ENCODE results near the gene RNF150.

Gene RNF150

GRCh38 chr4:141078871-141079270 is 54.4 kb downstream of the RNF150 start:
- no peak overlapping the region for H3K4me3 ChIP-seq (ENCODE audit: low read depth, low read length)
- TF ChIP-seq, protein P1, sequence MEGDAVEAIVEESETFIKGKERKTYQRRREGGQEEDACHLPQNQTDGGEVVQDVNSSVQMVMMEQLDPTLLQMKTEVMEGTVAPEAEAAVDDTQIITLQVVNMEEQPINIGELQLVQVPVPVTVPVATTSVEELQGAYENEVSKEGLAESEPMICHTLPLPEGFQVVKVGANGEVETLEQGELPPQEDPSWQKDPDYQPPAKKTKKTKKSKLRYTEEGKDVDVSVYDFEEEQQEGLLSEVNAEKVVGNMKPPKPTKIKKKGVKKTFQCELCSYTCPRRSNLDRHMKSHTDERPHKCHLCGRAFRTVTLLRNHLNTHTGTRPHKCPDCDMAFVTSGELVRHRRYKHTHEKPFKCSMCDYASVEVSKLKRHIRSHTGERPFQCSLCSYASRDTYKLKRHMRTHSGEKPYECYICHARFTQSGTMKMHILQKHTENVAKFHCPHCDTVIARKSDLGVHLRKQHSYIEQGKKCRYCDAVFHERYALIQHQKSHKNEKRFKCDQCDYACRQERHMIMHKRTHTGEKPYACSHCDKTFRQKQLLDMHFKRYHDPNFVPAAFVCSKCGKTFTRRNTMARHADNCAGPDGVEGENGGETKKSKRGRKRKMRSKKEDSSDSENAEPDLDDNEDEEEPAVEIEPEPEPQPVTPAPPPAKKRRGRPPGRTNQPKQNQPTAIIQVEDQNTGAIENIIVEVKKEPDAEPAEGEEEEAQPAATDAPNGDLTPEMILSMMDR (IDR thresholded peaks at IDR 0.05; ENCODE audit: borderline replicate concordance, insufficient read depth, low read depth, low read length): no peak

DNA sequence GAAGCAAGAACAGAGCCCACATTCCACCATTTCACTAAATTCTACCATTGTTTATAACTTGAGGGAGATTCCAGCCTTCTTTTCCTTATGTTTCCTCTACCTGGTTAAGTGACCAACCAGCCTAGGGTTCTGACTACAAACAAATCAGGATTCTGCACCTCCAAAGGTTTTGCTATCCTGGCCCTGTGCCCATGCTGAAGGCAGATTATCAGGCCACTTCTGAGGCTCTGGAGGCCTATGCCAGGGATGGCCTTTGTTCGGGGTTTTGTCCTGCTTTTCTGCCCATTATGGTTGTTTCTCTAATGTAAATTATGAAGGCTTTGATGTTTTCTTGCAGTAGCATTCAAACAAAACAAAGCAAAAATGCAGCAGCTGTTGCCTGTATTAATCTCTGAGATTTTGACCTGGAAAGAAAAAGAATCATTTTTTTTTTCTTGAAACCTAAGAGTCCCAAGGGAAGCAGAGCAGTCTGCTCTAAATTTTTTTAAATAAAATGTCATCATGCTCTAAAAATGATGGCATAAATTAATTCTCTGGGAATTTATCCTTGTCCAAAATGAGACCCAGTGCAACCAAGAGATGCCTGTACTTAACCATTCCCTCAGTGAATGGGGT is 55.6 kb downstream of the RNF150 start:
- TF ChIP-seq, protein P1 (IDR thresholded peaks at IDR 0.05; ENCODE audit: borderline replicate concordance, insufficient read depth, low read depth, low read length): no peak
- no peak overlapping the region for H3K4me3 ChIP-seq (ENCODE audit: low read depth, low read length)

DNA sequence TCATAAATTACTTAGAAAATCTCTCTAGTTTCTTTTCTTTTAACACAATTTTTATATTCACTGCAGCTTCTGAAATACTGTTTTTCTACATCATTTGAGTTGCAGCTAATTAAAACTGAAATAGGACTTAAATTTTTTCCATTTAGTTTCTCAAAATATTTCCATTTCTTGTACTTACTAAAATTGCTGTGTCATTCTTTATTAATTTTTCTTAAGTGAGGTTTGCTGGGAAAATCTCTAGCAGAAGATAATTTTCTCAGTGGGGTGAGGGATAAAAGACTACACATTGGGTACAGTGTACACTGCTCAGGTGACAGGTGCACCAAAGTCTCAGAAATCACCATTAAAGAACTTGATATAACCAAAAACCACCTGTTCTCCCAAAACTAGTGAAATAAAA is 57.7 kb downstream of the RNF150 start:
- no peak overlapping the region for H3K4me3 ChIP-seq (ENCODE audit: low read depth, low read length)

GRCh38 chr4:141074098-141074878 is 59.0 kb downstream of the RNF150 start:
- TF ChIP-seq, protein P1 (IDR thresholded peaks at IDR 0.05; ENCODE audit: borderline replicate concordance, insufficient read depth, low read depth, low read length): no peak

More for the DNA sequence above, 57.7 kb downstream of the RNF150 start:
- TF ChIP-seq, protein P1 (IDR thresholded peaks at IDR 0.05; ENCODE audit: borderline replicate concordance, insufficient read depth, low read depth, low read length): no peak

GRCh38 chr4:141066690-141067089 is 66.6 kb downstream of the RNF150 start:
- TF ChIP-seq, protein P1 (IDR thresholded peaks at IDR 0.05; ENCODE audit: borderline replicate concordance, insufficient read depth, low read depth, low read length): no peak
- no peak overlapping the region for H3K4me3 ChIP-seq (ENCODE audit: low read depth, low read length)

More at GRCh38 chr4:141074098-141074878, 59.0 kb downstream of the RNF150 start:
- no peak overlapping the region for H3K4me3 ChIP-seq (ENCODE audit: low read depth, low read length)

DNA sequence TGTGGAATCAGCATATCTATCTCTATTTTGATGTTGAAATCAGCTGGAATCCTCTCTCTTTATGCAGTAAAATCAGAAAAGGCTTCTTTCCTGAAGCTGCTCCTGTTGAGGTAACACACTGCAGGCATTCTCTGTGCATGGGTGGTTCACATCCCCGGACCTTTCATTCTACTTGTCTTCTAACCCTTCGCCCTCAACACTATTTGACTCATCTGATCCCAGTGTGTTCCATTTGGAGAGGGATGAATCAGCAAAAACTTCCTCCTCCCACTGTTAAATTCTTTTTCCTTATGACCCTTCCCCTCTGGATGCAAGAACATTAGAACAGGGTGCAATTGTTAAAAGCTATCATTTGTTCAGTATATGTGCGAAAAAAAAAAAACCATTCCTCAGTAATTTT is 67.4 kb downstream of the RNF150 start:
- TF ChIP-seq, protein P1 (IDR thresholded peaks at IDR 0.05; ENCODE audit: borderline replicate concordance, insufficient read depth, low read depth, low read length): no peak
- H3K4me3 ChIP-seq (ENCODE audit: low read depth, low read length): no peak overlapping the region

GRCh38 chr4:141062651-141063050 is 70.6 kb downstream of the RNF150 start:
- H3K4me3 ChIP-seq (ENCODE audit: low read depth, low read length): no peak overlapping the region
- TF ChIP-seq, protein P1 (IDR thresholded peaks at IDR 0.05; ENCODE audit: borderline replicate concordance, insufficient read depth, low read depth, low read length): no peak
